DND-41 (cell line): ENCODE results near the gene PLA1A.

Experiments
- EZH2 ChIP-seq: IDR thresholded peaks from 3 replicates; pipeline ENCODE4 v1.6.1; 2012; ENCODE audit warnings: borderline replicate concordance, low read depth, mild to moderate bottlenecking, moderate library complexity, low read length, inconsistent platforms; ENCODE audit not compliant: severe bottlenecking
- TF ChIP-seq, protein P1 (sequence below): IDR thresholded peaks from 2 replicates; pipeline ENCODE4 v1.5.1; 2012; ENCODE audit warnings: borderline replicate concordance, low read length, moderate library complexity, mild to moderate bottlenecking; ENCODE audit not compliant: poor library complexity, severe bottlenecking; ENCODE audit errors: extremely low read depth

DNA sequence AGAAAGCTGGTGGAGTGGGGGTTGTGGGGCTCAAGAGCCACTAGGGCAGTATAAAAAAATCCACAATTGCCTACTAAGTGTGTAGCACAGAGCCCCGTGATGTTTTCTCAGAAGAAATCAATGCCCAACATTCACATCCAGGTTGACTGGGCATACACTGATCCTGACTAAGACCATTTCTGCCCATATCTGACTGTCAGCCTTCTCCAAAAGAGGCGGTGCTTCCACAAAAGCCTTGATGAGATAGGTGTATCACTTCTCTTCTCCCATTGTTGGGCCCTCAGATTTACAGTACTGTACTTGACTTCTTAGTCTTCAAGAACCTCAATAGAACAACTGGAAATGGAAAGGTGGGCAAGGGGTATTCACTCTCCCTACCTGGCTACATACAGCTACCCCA lies 61.3 kb downstream of the PLA1A start:
- TF ChIP-seq, protein P1, sequence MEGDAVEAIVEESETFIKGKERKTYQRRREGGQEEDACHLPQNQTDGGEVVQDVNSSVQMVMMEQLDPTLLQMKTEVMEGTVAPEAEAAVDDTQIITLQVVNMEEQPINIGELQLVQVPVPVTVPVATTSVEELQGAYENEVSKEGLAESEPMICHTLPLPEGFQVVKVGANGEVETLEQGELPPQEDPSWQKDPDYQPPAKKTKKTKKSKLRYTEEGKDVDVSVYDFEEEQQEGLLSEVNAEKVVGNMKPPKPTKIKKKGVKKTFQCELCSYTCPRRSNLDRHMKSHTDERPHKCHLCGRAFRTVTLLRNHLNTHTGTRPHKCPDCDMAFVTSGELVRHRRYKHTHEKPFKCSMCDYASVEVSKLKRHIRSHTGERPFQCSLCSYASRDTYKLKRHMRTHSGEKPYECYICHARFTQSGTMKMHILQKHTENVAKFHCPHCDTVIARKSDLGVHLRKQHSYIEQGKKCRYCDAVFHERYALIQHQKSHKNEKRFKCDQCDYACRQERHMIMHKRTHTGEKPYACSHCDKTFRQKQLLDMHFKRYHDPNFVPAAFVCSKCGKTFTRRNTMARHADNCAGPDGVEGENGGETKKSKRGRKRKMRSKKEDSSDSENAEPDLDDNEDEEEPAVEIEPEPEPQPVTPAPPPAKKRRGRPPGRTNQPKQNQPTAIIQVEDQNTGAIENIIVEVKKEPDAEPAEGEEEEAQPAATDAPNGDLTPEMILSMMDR: no peak
- TF ChIP-seq EZH2: no peak
